ENCODE data around the gene EPHB2.

EPHB2 gene

DNA sequence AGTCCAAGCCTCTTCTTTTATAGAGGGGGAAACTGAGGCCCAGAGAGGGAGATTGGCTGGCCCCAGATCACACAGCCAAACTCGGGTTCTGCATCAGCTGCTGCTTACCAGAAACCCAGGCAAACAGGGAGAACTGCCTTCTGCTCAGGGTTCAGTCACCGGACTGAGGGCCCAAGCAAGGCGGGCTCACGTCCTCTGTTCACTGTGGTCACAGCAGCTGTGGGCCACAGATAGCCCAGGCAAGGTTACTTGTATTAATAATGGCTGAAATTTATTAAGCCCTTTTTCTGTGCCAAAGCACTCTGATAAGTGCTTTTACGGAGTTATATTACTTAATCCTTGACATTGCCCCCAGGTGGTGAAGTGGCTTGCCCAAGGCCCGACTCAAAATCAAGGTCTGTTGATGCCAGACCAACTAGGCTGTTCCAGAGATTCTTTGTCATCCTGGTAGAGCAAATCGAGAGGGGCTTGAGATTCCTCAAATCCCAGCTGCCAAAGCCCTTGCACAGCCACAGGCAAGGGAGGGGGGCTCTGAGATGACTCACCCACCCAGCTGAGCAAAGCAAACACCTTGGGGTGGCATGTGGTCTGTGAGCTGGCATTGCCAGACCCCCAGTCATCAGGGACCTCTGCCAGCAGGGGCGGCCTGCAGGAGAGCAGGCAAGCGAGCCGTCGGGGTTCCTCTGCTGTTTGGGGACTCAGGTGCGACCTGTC, 36.5 kb downstream of the EPHB2 start:
- TF ChIP-seq, protein P1, sequence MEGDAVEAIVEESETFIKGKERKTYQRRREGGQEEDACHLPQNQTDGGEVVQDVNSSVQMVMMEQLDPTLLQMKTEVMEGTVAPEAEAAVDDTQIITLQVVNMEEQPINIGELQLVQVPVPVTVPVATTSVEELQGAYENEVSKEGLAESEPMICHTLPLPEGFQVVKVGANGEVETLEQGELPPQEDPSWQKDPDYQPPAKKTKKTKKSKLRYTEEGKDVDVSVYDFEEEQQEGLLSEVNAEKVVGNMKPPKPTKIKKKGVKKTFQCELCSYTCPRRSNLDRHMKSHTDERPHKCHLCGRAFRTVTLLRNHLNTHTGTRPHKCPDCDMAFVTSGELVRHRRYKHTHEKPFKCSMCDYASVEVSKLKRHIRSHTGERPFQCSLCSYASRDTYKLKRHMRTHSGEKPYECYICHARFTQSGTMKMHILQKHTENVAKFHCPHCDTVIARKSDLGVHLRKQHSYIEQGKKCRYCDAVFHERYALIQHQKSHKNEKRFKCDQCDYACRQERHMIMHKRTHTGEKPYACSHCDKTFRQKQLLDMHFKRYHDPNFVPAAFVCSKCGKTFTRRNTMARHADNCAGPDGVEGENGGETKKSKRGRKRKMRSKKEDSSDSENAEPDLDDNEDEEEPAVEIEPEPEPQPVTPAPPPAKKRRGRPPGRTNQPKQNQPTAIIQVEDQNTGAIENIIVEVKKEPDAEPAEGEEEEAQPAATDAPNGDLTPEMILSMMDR (IDR thresholded peaks at IDR 0.05; ENCODE audit: insufficient read depth, low read length, poor library complexity, severe bottlenecking), result no peak
- DNase-seq (ENCODE audit: extremely low read depth, insufficient read length), result no peak
- H3K4me3 ChIP-seq (replicated peaks; ENCODE audit: low read depth, low read length), result no peak overlapping the region
- H3K36me3 ChIP-seq (ENCODE audit: control insufficient read depth, insufficient read depth, low read length), result no peaks in the 10 kb centered on the region
- H3K27me3 ChIP-seq (replicated peaks; ENCODE audit: control insufficient read depth, insufficient read depth, low read length), result no peaks in the 10 kb centered on the region

DNA sequence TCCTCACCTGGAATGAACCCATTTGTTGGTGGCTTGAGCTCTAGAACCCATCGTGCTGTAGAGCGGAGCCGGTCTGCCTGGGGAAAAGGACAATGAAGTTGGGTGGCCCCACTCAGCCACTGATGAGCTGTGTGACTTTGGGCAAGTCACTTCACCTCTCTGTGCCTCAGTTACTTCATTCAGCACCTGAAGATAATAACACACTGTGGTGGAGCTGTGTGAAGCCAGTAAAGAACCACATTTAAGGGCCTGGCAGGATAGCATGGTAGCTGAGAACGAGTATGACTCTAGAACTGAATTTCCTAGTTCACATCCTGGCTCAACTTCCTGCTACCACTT, 37.1 kb downstream of the EPHB2 start:
- Histone ChIP-seq H3K27me3 (replicated peaks; ENCODE audit: control insufficient read depth, insufficient read depth, low read length) (no peaks in the 10 kb centered on the region), H3K4me3 (replicated peaks; ENCODE audit: low read depth, low read length) (no peak overlapping the region), H3K36me3 (ENCODE audit: control insufficient read depth, insufficient read depth, low read length) (no peaks in the 10 kb centered on the region)
- TF ChIP-seq, protein P1 (IDR thresholded peaks at IDR 0.05; ENCODE audit: insufficient read depth, low read length, poor library complexity, severe bottlenecking), result no peak
- DNase-seq (ENCODE audit: extremely low read depth, insufficient read length), result no peak

DNA sequence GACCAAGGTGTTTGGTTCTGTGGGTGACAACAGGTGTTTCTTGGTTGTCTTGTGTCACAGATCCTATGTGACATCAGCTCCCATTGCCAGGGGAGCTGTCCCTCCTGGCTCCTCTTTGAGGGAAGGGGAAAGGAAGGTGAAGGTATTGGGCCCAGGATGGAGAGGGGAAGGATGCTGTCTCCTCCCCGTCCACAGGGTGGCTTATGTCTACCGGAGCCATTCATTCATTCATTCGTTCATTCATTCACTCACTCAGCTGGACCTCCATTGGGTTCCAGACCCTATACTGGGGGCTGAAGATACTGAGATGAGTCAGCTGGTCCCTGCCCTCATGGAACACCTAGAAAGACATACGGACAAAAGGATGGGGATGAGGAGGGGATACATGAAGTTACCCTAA, 38.9 kb downstream of the EPHB2 start:
- TF ChIP-seq, protein P1 (IDR thresholded peaks at IDR 0.05; ENCODE audit: insufficient read depth, low read length, poor library complexity, severe bottlenecking), result no peak
- H3K27me3 ChIP-seq (replicated peaks; ENCODE audit: control insufficient read depth, insufficient read depth, low read length), result no peaks in the 10 kb centered on the region
- no peak for DNase-seq (ENCODE audit: extremely low read depth, insufficient read length)

DNA sequence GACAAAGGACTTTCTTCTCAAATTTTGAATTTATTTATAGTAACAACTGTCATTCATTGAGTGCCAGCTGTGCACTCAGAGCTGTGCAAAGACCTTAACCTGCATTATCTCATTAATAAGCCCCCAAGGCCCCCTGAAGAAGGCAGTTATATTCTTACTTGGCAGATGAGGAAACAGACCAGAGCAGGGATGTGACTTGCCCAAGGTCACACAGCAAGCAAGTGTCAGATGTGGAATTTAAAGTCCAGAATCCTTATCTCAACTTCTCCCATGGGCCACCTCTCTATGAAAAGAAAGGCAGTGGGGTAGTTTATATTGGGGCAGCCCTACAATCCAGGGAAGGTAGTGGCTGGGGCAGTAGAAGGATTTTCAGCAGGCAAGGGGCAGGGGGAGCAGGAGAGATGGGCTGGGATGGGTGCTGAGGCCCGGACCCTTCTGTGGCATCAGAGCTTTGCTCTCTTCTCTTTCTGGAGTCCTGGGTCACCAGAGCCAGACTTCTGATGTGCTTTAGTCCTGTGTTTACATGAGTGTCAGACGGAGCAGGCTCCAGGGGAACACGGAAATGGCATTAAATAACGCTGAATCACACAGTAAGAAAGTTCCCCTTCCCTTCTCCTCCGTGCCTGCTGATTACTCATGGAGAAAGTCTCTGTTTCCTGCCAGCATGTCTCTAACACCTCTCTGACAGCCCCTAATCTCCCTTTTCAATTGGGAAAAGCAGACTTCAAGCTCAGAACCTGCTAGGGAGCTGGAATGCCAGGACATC, 39.5 kb downstream of the EPHB2 start:
- DNase-seq (ENCODE audit: extremely low read depth, insufficient read length), result no peak
- TF ChIP-seq, protein P1 (IDR thresholded peaks at IDR 0.05; ENCODE audit: insufficient read depth, low read length, poor library complexity, severe bottlenecking), result no peak
- Histone ChIP-seq H3K36me3 (ENCODE audit: control insufficient read depth, insufficient read depth, low read length) (no peaks in the 10 kb centered on the region; the same call in 1 of the 2 replicates), H3K4me3 (replicated peaks; ENCODE audit: low read depth, low read length) (no peak overlapping the region), H3K27me3 (replicated peaks; ENCODE audit: control insufficient read depth, insufficient read depth, low read length) (no peaks in the 10 kb centered on the region)

More for the DNA sequence above, 38.9 kb downstream of the EPHB2 start:
- H3K36me3 ChIP-seq (ENCODE audit: control insufficient read depth, insufficient read depth, low read length), result no peaks in the 10 kb centered on the region; the same call in 1 of the 2 replicates
- no peak overlapping the region for H3K4me3 ChIP-seq (replicated peaks; ENCODE audit: low read depth, low read length)

DNA sequence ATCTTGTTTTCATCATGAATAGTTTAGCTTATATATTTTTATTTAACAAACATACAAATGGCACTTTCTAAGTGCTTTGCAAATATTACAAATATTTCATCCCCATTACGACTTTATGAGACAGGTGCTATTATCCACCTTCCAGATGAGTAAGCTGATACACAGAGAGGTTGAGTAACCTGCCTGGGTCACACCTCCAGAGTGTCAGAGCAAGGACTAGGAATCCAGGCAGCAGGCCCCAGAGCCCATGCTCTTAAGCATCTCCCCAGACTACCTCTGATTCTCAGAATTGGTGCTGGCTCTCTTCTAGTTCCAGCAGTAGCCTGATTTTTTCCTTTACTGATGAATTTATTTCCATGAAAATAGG, 40.0 kb downstream of the EPHB2 start:
- no peak for DNase-seq (ENCODE audit: extremely low read depth, insufficient read length)
- H3K27me3 ChIP-seq (replicated peaks; ENCODE audit: control insufficient read depth, insufficient read depth, low read length), result no peaks in the 10 kb centered on the region
- no peaks in the 10 kb centered on the region; the same call in 1 of the 2 replicates for H3K36me3 ChIP-seq (ENCODE audit: control insufficient read depth, insufficient read depth, low read length)
- no peak overlapping the region for H3K4me3 ChIP-seq (replicated peaks; ENCODE audit: low read depth, low read length)
- TF ChIP-seq, protein P1 (IDR thresholded peaks at IDR 0.05; ENCODE audit: insufficient read depth, low read length, poor library complexity, severe bottlenecking), result no peak

Data from GM06990 (cell line).